ENCODE results near the gene METTL8.

GRCh38 chr2:171420728-171421563 lies 12.8 kb downstream of the METTL8 start:
- TF ChIP-seq, protein P1, sequence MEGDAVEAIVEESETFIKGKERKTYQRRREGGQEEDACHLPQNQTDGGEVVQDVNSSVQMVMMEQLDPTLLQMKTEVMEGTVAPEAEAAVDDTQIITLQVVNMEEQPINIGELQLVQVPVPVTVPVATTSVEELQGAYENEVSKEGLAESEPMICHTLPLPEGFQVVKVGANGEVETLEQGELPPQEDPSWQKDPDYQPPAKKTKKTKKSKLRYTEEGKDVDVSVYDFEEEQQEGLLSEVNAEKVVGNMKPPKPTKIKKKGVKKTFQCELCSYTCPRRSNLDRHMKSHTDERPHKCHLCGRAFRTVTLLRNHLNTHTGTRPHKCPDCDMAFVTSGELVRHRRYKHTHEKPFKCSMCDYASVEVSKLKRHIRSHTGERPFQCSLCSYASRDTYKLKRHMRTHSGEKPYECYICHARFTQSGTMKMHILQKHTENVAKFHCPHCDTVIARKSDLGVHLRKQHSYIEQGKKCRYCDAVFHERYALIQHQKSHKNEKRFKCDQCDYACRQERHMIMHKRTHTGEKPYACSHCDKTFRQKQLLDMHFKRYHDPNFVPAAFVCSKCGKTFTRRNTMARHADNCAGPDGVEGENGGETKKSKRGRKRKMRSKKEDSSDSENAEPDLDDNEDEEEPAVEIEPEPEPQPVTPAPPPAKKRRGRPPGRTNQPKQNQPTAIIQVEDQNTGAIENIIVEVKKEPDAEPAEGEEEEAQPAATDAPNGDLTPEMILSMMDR (IDR thresholded peaks at IDR 0.05), result no peak
- TF ChIP-seq POLR2AphosphoS5 (IDR thresholded peaks at IDR 0.05; ENCODE audit: low read depth, low read length) (no peak), SIN3A (IDR thresholded peaks at IDR 0.05; ENCODE audit: borderline replicate concordance, insufficient read depth, low read depth, low read length) (no peak)
- TF ChIP-seq, protein P2, sequence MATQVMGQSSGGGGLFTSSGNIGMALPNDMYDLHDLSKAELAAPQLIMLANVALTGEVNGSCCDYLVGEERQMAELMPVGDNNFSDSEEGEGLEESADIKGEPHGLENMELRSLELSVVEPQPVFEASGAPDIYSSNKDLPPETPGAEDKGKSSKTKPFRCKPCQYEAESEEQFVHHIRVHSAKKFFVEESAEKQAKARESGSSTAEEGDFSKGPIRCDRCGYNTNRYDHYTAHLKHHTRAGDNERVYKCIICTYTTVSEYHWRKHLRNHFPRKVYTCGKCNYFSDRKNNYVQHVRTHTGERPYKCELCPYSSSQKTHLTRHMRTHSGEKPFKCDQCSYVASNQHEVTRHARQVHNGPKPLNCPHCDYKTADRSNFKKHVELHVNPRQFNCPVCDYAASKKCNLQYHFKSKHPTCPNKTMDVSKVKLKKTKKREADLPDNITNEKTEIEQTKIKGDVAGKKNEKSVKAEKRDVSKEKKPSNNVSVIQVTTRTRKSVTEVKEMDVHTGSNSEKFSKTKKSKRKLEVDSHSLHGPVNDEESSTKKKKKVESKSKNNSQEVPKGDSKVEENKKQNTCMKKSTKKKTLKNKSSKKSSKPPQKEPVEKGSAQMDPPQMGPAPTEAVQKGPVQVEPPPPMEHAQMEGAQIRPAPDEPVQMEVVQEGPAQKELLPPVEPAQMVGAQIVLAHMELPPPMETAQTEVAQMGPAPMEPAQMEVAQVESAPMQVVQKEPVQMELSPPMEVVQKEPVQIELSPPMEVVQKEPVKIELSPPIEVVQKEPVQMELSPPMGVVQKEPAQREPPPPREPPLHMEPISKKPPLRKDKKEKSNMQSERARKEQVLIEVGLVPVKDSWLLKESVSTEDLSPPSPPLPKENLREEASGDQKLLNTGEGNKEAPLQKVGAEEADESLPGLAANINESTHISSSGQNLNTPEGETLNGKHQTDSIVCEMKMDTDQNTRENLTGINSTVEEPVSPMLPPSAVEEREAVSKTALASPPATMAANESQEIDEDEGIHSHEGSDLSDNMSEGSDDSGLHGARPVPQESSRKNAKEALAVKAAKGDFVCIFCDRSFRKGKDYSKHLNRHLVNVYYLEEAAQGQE (IDR thresholded peaks at IDR 0.05; ENCODE audit: insufficient read depth in 1 of 2, low read depth in 2 of 2, low read length in 1 of 2), result no peak
